Fibroblast of the conjunctiva (primary cell): ENCODE results near the gene GGA1.

ENCODE experiments used
- DNase-seq: peaks from one replicate; pipeline ENCODE4 v3.0.0-alpha.2; 2010; ENCODE audit warnings: low read depth

Gene GGA1

DNA sequence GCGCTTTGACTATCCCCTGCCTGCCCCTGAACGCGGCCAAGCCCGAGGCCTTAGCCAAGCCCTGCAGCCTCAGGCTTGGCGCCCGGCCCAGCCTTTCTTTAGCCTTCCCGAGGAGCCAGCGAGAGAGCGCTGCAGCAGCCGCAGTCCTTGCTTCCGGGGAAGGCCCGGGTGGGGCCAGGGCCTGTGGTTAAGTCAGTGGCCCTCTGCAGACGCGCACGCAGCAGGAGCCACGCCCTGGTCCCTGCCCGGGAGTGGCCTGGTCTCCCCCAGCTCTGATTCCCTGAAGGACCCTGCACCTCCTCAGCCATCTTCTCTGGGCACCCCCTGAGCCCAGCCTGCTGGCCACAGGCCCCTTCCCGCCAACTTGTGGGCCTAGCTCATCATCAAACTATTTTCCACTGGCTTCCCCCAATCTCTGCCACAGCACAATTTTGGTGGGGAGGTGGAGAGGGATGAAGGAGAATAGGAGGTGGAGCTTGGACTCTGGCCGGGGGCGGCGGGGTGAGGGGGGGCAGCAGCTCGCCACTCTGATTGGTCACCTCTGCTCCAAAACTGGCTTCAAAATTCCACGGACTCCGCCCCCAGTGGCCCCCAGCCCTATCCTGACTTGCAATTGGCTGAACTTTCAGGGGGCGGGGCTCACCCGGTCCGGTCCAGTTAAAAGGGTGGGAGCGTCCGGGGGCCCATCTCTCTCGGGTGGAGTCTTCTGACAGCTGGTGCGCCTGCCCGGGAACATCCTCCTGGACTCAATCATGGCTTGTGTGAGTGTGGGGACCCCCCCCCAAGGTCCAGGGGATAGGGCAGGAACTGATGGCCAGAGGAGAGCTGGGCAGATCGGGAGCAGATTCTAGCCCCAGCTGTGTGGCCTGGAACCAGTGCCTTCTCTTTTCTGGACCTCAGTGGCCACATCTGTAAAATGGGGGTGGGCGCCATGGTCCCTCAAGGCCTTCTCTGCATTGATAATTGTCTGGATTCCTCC is 66.6 kb downstream of the GGA1 start, which contains the start of gene LGALS1:
Gene LGALS1 (plus strand): TSS at position 686 of the 979 bp plus-strand sequence. CDS start 67 bp downstream, at position 753.
- DNase-seq, result peak; percentile 98

DNA sequence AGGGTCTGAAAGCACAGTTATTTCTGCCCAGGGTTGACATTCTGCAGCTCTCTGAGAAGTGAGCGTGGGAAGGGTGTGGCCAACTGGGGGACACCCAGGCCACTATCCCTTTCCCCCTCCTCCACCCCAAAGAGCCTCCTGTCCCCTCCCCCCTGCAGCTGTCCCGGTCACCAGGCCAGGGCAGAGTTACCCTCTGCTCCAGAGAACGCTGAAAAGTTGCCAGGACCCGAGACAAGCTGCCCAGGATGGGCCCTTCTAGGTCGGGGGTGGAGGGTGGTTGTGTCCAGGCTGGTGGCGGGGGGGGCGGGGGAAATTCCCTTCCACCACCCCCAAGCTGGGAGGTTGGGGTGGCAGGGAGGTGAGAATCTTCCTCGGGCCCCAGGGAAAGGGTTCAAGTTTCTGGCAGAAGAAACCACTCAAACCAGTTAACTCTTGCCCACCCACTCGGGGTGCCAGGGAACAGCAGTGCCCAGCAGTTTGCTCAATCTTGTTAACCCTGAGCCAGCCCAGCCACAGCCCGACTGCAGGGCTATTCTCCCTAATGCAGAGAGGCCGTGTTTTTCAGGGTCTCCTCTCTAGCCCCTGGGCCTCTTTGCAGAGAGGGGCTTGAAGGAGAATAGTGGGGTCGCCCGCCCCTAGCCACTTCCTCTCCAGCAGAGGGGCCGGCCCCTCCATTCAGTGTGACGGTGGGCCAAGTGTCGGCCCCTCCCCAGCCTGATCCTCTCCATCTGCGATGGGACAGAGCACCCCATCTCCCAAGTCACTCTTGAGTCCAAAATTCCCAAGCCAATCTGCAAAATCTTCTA is 67.5 kb downstream of the GGA1 start:
- no peak for DNase-seq

DNA sequence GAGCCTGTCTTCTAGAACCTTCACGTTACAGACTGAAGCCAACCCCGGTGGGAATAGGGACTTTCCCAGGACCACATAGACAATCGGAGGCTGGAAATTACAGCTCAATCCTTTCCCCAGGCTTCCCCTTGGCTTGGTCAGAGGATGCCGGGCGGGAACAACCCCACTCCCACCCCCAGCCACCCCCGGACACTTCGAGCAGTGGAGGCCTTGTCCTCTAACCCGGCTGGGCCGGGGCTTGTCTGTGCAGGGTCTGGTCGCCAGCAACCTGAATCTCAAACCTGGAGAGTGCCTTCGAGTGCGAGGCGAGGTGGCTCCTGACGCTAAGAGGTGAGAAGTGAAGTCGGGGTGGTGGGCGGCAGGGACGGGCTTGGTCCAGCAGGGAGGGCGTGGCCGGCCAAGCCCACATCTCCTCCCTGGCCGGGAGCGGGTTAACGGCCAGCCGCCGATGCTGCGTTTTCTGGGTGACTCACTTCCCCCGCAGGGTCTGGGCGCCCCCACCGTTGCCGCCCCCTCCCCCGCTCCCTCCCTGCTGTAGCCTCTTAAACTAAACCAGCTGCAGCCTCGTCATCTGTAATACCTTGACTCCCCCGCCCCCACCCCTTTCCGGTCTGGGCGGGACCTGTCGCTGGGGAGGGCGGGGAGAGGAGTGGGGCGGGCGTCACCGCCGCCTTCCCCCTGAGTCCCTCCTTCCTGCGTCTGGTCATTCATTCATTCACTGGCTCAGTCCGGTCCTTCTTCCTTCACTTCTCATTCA is 68.3 kb downstream of the GGA1 start:
- DNase-seq, result peak; percentile 97

DNA sequence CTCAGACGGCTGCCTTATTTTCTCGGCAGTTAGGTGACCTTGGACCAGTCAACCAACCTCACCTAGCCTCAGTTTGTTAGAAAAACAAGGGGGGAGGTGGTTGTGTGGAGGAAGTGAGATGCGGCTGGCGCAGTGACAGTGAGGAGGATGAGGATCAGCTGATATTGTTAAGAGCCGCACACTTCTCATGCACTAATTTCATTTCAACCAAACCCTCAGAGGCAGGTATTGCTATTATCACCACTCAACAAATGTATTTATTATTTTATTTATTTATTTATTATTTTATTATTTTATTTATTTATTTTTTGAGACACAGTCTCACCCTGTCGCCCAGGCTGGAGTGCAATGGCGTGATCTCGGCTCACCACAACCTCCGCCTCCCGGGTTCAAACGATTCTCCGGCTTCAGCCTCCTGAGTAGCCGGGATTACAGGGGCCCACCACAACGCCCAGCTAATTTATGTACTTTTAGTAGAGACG is 68.9 kb downstream of the GGA1 start:
- DNase-seq, result no peak

DNA sequence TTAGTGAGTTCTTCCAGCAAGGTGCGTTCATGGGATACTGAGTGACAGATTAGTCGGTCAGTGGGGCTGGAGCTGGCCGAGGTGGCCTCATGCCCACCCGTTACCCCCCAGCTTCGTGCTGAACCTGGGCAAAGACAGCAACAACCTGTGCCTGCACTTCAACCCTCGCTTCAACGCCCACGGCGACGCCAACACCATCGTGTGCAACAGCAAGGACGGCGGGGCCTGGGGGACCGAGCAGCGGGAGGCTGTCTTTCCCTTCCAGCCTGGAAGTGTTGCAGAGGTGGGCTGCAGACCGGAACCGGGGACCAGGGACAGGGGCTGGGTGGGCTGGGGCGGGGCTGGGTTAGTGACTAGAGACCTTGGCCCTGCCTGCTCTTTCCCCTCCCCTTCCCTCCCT is 69.7 kb downstream of the GGA1 start:
- no peak for DNase-seq

DNA sequence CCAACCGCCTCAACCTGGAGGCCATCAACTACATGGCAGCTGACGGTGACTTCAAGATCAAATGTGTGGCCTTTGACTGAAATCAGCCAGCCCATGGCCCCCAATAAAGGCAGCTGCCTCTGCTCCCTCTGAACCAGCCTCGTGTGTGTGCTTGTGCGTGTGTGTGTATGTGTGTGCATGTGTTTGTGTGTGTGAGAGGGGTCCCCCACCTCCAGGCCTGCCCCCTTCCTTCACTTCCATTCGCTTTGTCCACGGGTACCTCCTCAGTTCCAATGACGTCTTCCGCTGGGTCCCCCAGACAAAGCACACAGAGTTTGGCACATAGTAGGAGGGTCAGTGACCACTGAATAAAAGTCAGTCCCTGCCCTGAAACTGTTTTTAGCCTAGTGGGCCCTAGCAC is 71.0 kb downstream of the GGA1 start:
- no peak for DNase-seq

DNA sequence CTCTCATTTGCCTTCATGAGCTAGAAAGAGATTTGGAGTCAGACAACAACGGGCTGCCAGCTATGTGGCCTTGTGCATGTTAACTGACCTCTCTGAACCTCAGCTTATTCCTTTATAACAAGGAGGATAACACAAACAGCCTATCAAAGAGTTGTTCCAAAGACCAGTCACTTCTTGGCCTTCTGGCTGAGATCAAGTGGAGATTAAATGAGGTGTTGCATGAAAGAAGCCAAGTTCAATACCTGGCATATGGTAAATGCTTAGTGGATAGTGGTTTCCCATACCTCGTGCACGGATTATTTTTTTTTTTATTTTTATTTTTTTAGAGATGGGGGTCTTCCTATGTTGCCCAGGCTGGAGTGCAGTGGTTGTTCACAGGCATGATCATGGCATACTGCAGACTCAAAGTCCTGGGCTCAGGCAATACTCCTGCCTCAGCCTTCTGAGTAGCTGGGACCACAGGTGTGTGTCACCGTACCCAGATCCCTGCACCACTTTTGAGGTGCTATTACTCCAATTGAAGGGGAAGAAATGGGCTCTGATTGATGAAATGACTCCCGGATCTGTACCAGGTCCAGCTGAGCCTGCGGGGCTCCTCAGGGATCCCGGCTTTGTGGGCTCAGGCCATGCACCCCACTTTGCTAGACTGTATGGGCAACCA is 71.7 kb downstream of the GGA1 start:
- DNase-seq, result no peak

DNA sequence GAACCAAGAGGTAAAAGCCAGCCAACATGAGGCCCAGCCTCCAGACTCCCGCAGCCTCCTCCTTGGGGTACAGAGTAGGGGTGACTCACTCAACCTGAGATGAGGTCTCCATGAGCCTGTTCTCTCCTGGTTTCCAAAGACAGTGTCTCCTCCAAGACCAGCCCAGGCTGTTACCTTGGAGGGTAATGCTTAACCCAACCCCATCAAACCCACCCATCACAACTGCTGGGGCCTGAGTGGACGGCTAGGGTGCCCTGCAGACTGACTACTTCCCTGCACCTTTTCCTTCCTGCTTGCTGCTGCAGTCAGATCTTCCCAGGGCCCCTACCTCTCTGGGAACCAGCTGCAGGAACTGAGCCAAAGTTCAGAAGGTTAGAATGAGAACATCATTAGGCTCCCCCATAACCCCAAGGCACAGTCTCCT is 72.4 kb downstream of the GGA1 start:
- DNase-seq, result no peak

DNA sequence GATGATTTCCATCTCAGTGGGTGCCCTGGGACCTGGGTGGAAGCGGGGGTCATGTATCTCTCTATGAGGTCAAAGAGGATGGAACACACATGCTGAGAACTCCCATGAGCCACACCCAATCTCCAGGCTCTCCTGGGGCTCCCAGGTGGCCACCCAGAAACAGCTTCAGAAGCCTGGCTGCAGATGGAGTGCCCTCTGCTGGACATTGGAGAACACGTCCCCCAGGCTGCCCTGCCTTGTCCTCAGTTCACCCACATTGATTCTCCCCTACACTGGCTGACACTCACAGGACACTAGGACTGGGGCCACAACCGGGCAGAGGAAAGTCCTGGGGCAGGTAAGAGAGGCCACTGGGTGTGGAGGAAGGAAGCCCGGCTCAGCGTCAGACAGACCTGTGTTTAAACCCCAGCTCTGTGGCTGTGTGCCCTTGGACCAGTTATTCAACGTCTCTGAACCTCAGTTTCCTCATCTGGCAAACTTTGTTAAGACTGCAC is 73.0 kb downstream of the GGA1 start:
- peak; percentile 74 for DNase-seq
